ENCODE data around the gene SLC4A7.

DNA sequence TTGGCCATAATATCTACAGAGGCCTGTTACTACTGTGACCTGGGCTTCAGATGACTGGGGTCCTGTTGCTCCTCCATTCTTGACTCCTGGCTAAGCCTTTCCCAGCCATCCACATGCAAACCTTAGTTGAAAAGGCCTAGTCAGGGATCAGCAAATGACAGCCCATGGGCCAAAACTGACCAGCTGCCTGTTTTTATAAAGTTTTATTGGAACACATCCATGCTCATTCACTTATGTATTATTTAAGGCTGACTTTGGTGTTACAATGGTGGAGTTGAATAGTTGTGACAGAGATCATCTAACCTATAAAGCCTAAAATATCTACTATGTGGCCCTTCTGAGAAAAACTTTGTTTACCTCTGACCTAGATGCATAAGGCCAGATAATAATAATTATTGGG is 16.8 kb upstream of the SLC4A7 start:
- no peak for TF ChIP-seq POLR2A (IDR thresholded peaks at IDR 0.05; ENCODE audit: low read length)
- no peak for TF ChIP-seq GATA1 (IDR thresholded peaks at IDR 0.05; ENCODE audit: low read depth, low read length)

Data from erythroblast (primary cell).